ENCODE measurements around the gene NUDT19. TPM values are rescaled to one million over a fixed set of nuclear protein-coding genes. Genes with fewer than 3 reads are reported as not detected.
"Not testable (repeated sequence)": the region's sequence is repeated elsewhere in the genome, so short reads cannot be mapped to it uniquely, and the experiment has no call there.

The NUDT19 gene
- total RNA-seq (5.3 TPM), polyA plus RNA-seq (ENCODE audit: insufficient read depth in 1 of 8, insufficient read length in 8 of 8, low replicate concordance in 1 of 8) (1 to 10 TPM; 6.4 to 9.4 (median 8.6) TPM)
- long read RNA-seq, donor 1, partial matches to known transcripts: 0 of 3 reads
- long read RNA-seq, donor 1, other reads (novel, unspliced or antisense): 0 of 3 reads
- long read RNA-seq, donor 2, partial matches to known transcripts: 0 of 1 reads
- long read RNA-seq, donor 2, other reads (novel, unspliced or antisense): 0 of 1 reads
- long read RNA-seq, donor 3, partial matches to known transcripts: 0 of 2 reads
- long read RNA-seq, donor 3, other reads (novel, unspliced or antisense): 0 of 2 reads
- long read RNA-seq, donor 4: 0 reads
- long read RNA-seq, donor 5, partial matches to known transcripts: 0 of 2 reads
- long read RNA-seq, donor 5, other reads (novel, unspliced or antisense): 0 of 2 reads
- long read RNA-seq, donor 6, partial matches to known transcripts: 0 of 3 reads
- long read RNA-seq, donor 6, other reads (novel, unspliced or antisense): 0 of 3 reads
- long read RNA-seq, donor 7, partial matches to known transcripts: 0 of 1 reads
- long read RNA-seq, donor 7, other reads (novel, unspliced or antisense): 0 of 1 reads
- long read RNA-seq, donor 8: 0 reads
- long read RNA-seq, donor 9, partial matches to known transcripts: 0 of 2 reads
- long read RNA-seq, donor 9, other reads (novel, unspliced or antisense): 0 of 2 reads
- long read RNA-seq, donor 10, transcript NUDT19-201 (3 exons, 2,967 nt): major isoform, 7 of 7 reads
- long read RNA-seq, donor 10, partial matches to known transcripts: 0 of 7 reads
- long read RNA-seq, donor 10, other reads (novel, unspliced or antisense): 0 of 7 reads
- long read RNA-seq, donor 11, partial matches to known transcripts: 0 of 2 reads
- long read RNA-seq, donor 11, other reads (novel, unspliced or antisense): 0 of 2 reads

GRCh38 chr19:32691291-32691951 is at the start of gene NUDT19:
Gene NUDT19, plus strand, starts transcription at chr19:32691821. Its CDS starts 140 bp downstream, at chr19:32691961.
- no peaks in the 10 kb centered on the region for H3K27me3 ChIP-seq (ENCODE audit: control insufficient read depth, insufficient read depth, low read length)
- 1% methylated on average over 26 of the region's 32 CpGs for WGBS (ENCODE audit: insufficient coverage)
- H3K9me3 ChIP-seq (replicated peaks; ENCODE audit: control insufficient read depth, low read depth, low read length): peaks cover 2% of the 10 kb centered on the region
- DNase-seq: peak; percentile 86
- peak within 1 kb of the TSS; percentile 82 for H3K27ac ChIP-seq (ENCODE audit: low read length)
- H3K4me1 ChIP-seq (ENCODE audit: control insufficient read depth, insufficient read depth, low read length): peaks cover 22% of the 10 kb centered on the region
- peaks cover 3% of the 10 kb centered on the region for H3K36me3 ChIP-seq (ENCODE audit: control insufficient read depth, insufficient read depth, low read length)
- H3K4me3 ChIP-seq (ENCODE audit: low read length): peak within 1 kb of the TSS; percentile 61

DNA sequence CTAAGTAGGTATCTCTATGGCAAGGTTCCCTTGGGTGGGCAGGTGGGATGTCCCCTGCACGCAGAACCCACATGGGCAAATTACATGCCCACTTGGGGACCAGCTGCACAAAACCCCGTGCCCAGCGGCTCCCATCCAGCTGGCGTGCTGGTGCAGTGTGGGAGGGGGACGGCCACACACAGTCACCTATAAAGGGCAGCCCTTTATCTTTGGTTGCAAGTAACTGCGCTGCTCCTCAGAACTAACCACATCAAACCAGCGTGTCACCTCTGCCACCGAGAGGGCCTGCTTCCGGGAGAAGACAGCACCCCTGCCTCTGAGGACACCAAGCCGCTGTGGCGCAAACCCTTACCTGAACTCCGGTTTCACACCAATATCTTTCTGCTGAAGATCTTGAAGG is 48.9 kb upstream of the NUDT19 start:
- H3K27ac ChIP-seq (ENCODE audit: low read length): no peak overlapping the region
- no peaks in the 10 kb centered on the region for H3K9me3 ChIP-seq (replicated peaks; ENCODE audit: control insufficient read depth, low read depth, low read length)
- no peaks in the 10 kb centered on the region for H3K4me1 ChIP-seq (ENCODE audit: control insufficient read depth, insufficient read depth, low read length)
- H3K36me3 ChIP-seq (ENCODE audit: control insufficient read depth, insufficient read depth, low read length): peaks cover 61% of the 10 kb centered on the region
- DNase-seq: no peak
- H3K4me3 ChIP-seq (ENCODE audit: low read length): no peak overlapping the region
- H3K27me3 ChIP-seq (ENCODE audit: control insufficient read depth, insufficient read depth, low read length): no peaks in the 10 kb centered on the region
- 94% methylated on average over 7 of the region's 12 CpGs for WGBS (ENCODE audit: insufficient coverage)

GRCh38 chr19:32646556-32646955 is 45.1 kb upstream of the NUDT19 start:
- H3K27ac ChIP-seq (ENCODE audit: low read length): no peak overlapping the region
- WGBS (ENCODE audit: insufficient coverage): 100% methylated on average over 3 of the region's 6 CpGs
- H3K9me3 ChIP-seq (replicated peaks; ENCODE audit: control insufficient read depth, low read depth, low read length): no peaks in the 10 kb centered on the region
- H3K4me1 ChIP-seq (ENCODE audit: control insufficient read depth, insufficient read depth, low read length): no peaks in the 10 kb centered on the region
- no peak overlapping the region for H3K4me3 ChIP-seq (ENCODE audit: low read length)
- DNase-seq: no peak
- H3K36me3 ChIP-seq (ENCODE audit: control insufficient read depth, insufficient read depth, low read length): peaks cover 46% of the 10 kb centered on the region
- no peaks in the 10 kb centered on the region for H3K27me3 ChIP-seq (ENCODE audit: control insufficient read depth, insufficient read depth, low read length)

DNA sequence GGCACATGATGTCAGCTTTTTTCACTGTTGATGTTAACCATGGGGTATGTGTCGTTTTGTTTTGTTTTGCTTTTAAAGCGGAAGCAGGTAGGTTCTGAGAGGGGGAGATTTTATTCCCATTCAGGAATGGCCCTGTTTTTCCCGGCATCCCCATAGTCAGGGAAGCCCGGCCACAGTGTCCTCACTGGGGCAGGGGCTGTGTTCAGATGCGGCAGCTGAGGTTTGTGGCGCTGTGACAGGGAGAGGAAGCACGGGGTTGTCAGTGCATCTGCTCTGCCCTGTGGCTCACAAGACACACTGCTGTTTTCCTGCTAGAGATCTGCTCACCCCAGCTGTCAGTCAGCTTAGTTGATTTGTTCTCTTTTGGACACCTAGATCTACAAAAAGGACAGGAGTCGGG is 44.3 kb upstream of the NUDT19 start:
- no peaks in the 10 kb centered on the region for H3K27me3 ChIP-seq (ENCODE audit: control insufficient read depth, insufficient read depth, low read length)
- 86% methylated on average over 6 of the region's 8 CpGs for WGBS (ENCODE audit: insufficient coverage)
- no peak for DNase-seq
- no peaks in the 10 kb centered on the region for H3K9me3 ChIP-seq (replicated peaks; ENCODE audit: control insufficient read depth, low read depth, low read length)
- no peak overlapping the region for H3K4me3 ChIP-seq (ENCODE audit: low read length)
- H3K4me1 ChIP-seq (ENCODE audit: control insufficient read depth, insufficient read depth, low read length): peaks cover 7% of the 10 kb centered on the region
- H3K27ac ChIP-seq (ENCODE audit: low read length): no peak overlapping the region
- peaks cover 40% of the 10 kb centered on the region for H3K36me3 ChIP-seq (ENCODE audit: control insufficient read depth, insufficient read depth, low read length)

DNA sequence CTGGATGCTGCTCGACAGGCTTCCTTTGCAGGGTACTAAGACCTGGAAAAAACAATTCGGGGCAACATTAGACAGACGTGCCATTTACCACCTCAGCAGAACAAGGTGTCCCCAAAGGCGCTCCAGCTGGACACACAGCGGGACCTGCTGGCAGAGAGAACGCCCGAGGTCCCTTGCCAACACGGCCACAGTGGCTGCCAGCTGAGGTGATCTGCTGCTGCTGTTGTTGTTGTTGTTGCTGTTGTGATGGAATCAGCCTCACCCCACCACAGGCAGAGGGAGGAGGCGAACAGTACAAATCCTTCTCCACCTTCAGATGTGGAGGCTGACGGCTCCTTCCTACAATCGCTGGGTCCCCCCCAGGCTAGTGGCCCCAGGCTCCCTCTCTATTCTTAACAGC is 41.9 kb upstream of the NUDT19 start:
- Histone ChIP-seq H3K36me3 (ENCODE audit: control insufficient read depth, insufficient read depth, low read length) (peaks cover 25% of the 10 kb centered on the region), H3K4me3 (ENCODE audit: low read length) (no peak overlapping the region), H3K27ac (ENCODE audit: low read length) (no peak overlapping the region), H3K27me3 (ENCODE audit: control insufficient read depth, insufficient read depth, low read length) (no peaks in the 10 kb centered on the region), H3K9me3 (replicated peaks; ENCODE audit: control insufficient read depth, low read depth, low read length) (no peaks in the 10 kb centered on the region), H3K4me1 (ENCODE audit: control insufficient read depth, insufficient read depth, low read length) (peaks cover 17% of the 10 kb centered on the region)
- 96% methylated on average over 3 of the region's 11 CpGs for WGBS (ENCODE audit: insufficient coverage)
- DNase-seq: no peak

DNA sequence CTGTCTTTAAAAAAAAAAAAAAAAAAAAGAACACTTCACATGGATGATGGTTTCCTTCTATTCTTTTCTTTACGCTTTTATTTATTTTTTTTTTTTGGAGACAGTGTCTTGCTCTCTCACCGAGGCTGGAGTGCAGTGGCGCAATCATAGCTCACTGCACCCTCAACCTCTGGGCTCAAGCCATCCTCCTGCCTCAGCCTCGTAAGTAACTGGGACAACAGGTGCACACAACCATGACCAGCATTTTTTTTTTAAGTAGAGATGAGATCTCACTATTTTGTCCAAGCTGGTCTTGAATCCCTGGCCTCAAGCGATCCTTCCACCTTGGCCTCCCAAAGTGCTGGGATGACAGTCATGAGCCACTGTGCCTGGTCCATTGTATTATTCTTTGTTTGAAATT is 41.0 kb upstream of the NUDT19 start:
- no peak overlapping the region for H3K27ac ChIP-seq (ENCODE audit: low read length)
- no CpG with 5 or more reads among the region's 5 CpGs for WGBS (ENCODE audit: insufficient coverage)

GRCh38 chr19:32651729-32652140 is 39.9 kb upstream of the NUDT19 start:
- H3K27me3 ChIP-seq (ENCODE audit: control insufficient read depth, insufficient read depth, low read length): no peaks in the 10 kb centered on the region
- DNase-seq: peak; percentile 22
- H3K9me3 ChIP-seq (replicated peaks; ENCODE audit: control insufficient read depth, low read depth, low read length): no peaks in the 10 kb centered on the region
- no peak overlapping the region for H3K27ac ChIP-seq (ENCODE audit: low read length)
- no peak overlapping the region for H3K4me3 ChIP-seq (ENCODE audit: low read length)
- peaks cover 17% of the 10 kb centered on the region for H3K4me1 ChIP-seq (ENCODE audit: control insufficient read depth, insufficient read depth, low read length)
- WGBS (ENCODE audit: insufficient coverage): 55% methylated on average over 5 of the region's 8 CpGs
- H3K36me3 ChIP-seq (ENCODE audit: control insufficient read depth, insufficient read depth, low read length): peaks cover 32% of the 10 kb centered on the region

More for the DNA sequence above, 41.0 kb upstream of the NUDT19 start:
- no peaks in the 10 kb centered on the region for H3K27me3 ChIP-seq (ENCODE audit: control insufficient read depth, insufficient read depth, low read length)
- H3K4me1 ChIP-seq (ENCODE audit: control insufficient read depth, insufficient read depth, low read length): peaks cover 17% of the 10 kb centered on the region
- DNase-seq: no peak
- H3K9me3 ChIP-seq (replicated peaks; ENCODE audit: control insufficient read depth, low read depth, low read length): no peaks in the 10 kb centered on the region
- H3K36me3 ChIP-seq (ENCODE audit: control insufficient read depth, insufficient read depth, low read length): peaks cover 32% of the 10 kb centered on the region
- no peak overlapping the region for H3K4me3 ChIP-seq (ENCODE audit: low read length)

DNA sequence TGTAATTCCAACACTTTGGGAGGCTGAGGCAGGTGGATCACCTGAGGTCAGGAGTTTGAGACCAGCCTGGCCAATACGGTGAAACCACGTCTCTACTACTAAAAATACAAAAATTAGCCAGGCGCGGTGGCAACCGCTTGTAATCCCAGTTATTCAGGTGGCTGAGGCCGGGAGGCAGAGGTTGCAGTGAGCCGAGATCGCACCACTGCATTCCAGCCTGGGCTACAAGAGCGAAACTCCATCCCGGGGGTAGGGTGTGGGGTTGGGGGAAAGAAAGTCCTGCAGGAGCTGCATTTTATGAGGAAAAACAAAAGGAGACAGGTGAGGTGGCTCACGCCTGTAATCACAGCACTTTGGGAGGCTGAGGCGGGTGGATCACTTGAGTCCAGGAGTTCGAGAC is 39.3 kb upstream of the NUDT19 start:
- WGBS (ENCODE audit: insufficient coverage): 86% methylated on average over 6 of the region's 13 CpGs
- DNase-seq; H3K4me3 ChIP-seq (ENCODE audit: low read length); H3K27me3 ChIP-seq (ENCODE audit: control insufficient read depth, insufficient read depth, low read length); H3K9me3 ChIP-seq (replicated peaks; ENCODE audit: control insufficient read depth, low read depth, low read length); H3K27ac ChIP-seq (ENCODE audit: low read length): not testable (repeated sequence)
- Histone ChIP-seq H3K36me3 (ENCODE audit: control insufficient read depth, insufficient read depth, low read length) (peaks cover 28% of the 10 kb centered on the region), H3K4me1 (ENCODE audit: control insufficient read depth, insufficient read depth, low read length) (peaks cover 17% of the 10 kb centered on the region)

DNA sequence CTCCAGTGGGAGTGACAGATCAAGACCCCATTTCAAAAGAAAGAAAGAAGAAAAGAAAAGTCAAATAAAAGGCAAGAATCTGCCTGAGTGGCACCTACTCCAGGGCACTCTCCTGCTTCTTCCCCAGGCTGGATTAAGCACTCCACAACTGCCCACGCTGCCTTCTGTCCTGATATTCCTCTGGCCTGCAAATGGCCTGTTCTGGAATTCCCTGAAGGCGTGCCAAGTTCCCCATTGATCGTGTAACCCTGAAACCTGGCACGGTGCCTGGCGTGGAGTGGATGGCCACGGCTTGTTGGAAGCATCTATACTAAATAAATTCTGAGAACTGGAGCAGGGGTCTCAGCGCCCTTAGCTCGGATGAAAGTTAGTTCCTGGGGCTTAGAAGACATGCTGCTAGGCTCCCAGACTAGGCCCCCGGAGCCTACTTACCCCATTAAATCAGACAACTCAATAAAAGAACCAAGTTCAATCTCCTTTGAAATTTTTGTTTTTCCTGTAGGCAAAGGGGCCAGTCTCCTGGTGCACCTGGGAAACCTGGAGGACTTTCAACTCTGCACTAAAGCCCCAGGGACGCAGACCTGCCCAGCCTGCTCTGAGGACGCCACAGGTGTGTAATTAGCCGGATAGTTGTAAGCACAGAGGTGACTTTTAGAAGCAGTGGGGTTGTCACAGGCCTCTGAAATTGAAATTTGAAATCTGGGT is 38.6 kb upstream of the NUDT19 start:
- Histone ChIP-seq H3K36me3 (ENCODE audit: control insufficient read depth, insufficient read depth, low read length) (peaks cover 25% of the 10 kb centered on the region), H3K4me3 (ENCODE audit: low read length) (no peak overlapping the region), H3K4me1 (ENCODE audit: control insufficient read depth, insufficient read depth, low read length) (peaks cover 17% of the 10 kb centered on the region), H3K27ac (ENCODE audit: low read length) (peak overlapping the region; percentile 1), H3K9me3 (replicated peaks; ENCODE audit: control insufficient read depth, low read depth, low read length) (no peaks in the 10 kb centered on the region), H3K27me3 (ENCODE audit: control insufficient read depth, insufficient read depth, low read length) (no peaks in the 10 kb centered on the region)
- DNase-seq: peak; percentile 54
- WGBS (ENCODE audit: insufficient coverage): 67% methylated on average over 9 of the region's 12 CpGs

Measured in muscle of leg (tissue), 16 donors.